Heart left ventricle (tissue), 13 donors: ENCODE results near the gene LRFN4.

ENCODE experiments used
- CTCF ChIP-seq, 12 donors: fragments of 200-600 bp; sonication (generic) in 4 of 12; IDR thresholded peaks; one replicate each; pipeline versions ENCODE4 v1.5.0 to v1.8.0; 2018 to 2022; ENCODE audit warnings: antibody characterized with exemption in 12 of 12, mild to moderate bottlenecking in 5 of 12
- POLR2A ChIP-seq, 2 donors: fragments of 450-650 bp; IDR thresholded peaks; one replicate each; pipeline ENCODE4 v1.6.1; 2017; ENCODE audit warnings: antibody characterized with exemption in 2 of 2, mild to moderate bottlenecking in 2 of 2, moderate library complexity in 2 of 2
- donor health status: ischemic (EF 13 %, LVEDD 7.1; RV severe dilation, severe dysfunction).
- donor health status: DM: no; HTN: yes; CAD: no.
- donor health status: DM: no; HTN: no; CAD: no.
- donor health status: ischemic (EF 25% LVEDD 6.9; RV normal size, moderate dysfunction).
- donor health status: ischemic (EF 25% LVEDD 5.7; RV mildly dilated, moderate dysfunction).
- donor health status: ischemic (EF 35%, LVEDD 5.7; RV mildly dilated, moderate dysfunction).
- donor health status: nonischemic (EF 11% LVEDD 7.7; RV severe dilation, severe dysfunction).
- donor health status: DM: yes; HTN: yes; CAD: no.
- donor health status: PGD.
- donor health status: ischemic (EF 29% LVEDD 5.4; RV normal size, mild dysfunction).
- donor health status: nonischemic (EF 23%, LVEDD 6.1; RV moderate dilation, normal function).

DNA sequence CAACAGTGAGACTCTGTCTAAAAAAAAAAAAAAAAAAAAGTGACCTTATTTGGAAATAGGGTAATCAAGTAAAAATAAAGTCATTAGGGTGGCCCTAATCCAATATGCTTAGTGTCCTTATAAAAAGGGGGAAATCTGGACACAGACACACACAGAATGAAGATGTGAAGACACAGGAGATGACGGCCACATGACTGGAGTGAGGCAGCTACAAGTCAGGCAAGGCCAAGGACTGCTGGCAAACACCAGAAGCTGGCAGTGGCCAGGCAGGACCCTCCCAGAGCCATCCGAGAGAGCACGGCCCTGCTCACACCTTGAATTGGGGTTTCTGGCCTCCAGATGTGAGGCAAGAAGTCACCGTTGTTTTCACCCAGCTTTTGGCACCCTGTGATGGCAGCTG, 28.6 kb downstream of the LRFN4 start:
- TF ChIP-seq POLR2A (IDR thresholded peaks at IDR 0.05) (no peak), CTCF (IDR thresholded peaks at IDR 0.05) (no peak)
